Measurements from ENCODE around the gene KCNMA1.
A peak's percentile ranks its signal among the peaks of the same experiment; 100 is the strongest.

Gene KCNMA1

DNA sequence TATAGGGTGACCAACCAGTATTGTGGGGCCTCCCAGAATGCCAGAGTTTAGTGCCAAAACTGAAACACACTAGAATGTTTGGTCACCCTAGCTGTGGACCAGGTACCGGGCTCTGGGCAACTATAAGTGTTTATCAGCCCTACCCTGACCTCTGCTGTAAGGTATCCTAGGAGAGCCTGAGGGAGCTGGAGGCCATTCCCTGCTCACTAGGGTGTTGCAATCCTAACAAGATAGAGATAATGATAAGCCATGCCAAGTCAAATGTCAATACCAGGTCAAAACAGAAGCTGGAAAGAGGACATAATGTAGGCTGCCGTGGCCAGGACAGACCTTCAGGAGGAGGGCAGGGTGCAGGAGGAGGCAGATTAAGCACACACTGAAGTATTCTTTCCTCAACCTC, 151.8 kb downstream of the KCNMA1 start:
- DNase-seq (ENCODE audit: low read depth in 2 of 2) = no peak

DNA sequence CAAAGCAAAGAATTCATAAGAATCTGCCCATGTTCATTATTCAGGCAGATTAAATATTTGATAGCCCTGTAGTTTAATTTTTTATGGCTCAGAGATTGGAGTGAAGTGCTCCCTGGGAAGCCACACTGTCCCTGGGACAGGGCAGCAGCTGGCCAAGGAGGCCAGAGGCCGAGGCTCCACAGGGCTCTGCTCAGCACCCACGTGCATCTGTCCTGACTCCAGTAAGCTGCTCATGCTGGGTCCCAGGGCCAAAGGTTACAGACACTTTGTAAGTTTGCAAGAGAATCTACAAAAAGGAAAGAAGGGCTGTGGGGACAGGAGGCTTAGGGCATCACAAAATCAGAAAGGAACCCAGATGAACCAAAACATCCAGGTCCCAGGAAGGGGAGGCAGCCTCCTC, 155.5 kb downstream of the KCNMA1 start:
- no peak for DNase-seq (ENCODE audit: low read depth in 2 of 2)

DNA sequence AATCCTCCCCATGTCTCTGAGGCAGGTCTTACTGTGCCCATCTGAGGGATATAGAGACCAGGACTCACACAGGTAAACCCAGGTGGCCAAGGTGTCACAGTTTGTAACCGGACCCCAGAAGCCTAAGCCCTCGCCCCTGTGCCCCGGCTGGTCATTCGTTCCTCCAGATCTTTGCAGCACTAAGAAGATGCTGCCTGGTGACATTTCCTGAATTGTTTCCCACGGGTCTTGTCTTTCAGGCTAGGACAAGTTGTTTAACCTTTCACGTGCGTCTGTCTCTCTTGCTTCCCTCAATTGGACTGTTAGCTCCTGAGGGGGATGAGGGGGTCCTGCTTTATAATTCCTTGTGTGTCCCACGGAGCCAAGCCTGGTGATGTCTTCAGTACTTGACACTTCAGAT, 158.0 kb downstream of the KCNMA1 start:
- DNase-seq (ENCODE audit: low read depth in 2 of 2) = no peak

DNA sequence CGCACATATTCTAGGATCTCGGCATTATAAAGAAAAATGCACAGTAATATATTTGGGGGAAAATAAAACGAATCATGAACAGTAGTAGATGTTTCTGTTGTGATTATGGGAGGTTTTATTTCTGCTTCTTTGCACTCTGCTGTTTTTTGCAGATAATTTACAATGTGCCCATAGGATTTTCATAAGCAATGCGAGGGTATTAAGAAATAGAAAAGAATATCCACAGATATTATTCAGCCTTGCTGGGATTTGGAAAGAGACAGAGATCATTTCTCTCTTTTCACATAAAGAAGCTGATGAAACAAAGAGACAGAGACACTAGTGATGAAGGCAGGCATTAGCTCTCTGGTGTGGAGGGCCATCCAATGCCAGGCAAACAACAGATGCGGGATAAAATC, 158.6 kb downstream of the KCNMA1 start:
- no peak for DNase-seq (ENCODE audit: low read depth in 2 of 2)

DNA sequence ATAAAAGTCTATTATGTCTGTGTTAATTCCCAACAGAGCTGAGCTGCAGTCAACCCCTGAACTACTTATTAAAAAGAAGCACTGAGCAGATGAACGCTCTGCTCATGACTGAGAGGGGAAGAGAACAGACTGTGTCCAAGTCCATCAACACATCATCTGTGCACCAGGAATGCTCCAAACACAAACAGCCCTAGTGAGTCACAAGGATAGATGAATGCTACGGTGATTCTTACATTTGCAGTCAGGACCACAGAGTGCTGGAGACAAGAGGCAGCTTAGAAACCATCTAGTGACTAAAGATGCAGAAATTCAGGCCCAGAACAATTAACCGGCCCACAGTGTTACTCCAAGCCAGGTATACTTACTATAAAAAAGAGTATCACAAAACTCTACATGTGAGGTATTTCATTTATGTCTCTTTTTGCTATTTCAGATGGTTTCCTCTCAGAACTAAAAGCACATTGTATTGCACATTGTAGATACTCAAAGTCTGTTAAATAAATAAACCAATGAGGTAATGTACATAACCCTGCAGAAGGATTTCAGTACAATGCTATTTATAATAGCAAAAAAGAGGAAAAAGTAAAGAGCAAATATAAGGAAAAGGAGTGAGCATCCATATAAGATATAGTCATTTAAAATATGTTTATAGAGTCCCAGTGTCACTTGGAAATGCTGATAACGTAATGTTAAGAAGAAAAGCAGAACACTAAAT, 159.2 kb downstream of the KCNMA1 start:
- peak; percentile 87 to 88 for DNase-seq (ENCODE audit: low read depth in 2 of 2)

DNA sequence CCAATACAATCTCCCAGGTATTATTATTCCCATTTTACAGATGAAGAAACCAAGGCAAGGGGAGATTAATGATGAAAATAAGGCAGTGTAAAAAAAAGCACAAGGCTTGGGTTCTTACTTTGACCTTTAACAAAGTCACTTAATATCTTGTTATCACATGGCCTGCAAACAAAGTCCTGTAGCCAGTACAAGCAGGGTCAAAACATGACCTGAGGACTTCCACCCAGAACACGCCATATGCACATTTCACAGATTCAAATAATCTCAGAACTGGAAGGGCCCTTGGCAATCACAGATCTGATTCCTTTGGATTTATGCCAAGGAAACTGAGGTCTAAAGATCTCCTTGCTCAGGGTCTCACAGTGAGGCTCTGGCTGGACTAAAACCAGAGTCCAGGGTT, 162.1 kb downstream of the KCNMA1 start:
- no peak for DNase-seq (ENCODE audit: low read depth in 2 of 2)

DNA sequence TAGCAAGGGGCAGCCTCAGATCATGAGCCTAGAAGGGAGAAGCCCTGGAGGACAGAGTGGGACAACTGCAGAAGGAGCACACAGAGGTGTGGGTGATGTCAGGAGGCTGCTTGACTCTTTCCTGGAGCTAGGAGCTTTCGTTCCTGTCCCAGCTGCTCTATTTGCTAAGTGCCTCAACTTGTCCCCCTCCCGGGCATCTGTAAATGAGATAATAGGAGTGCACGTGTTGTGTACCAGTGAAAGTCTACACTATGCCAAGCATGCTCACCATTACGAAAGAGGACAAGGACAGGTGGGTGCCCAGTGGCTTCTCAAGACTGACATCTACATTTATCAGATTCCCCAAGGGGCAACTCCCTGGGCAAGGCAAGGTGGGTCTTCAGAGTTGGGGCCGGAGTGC, 162.7 kb downstream of the KCNMA1 start:
- DNase-seq (ENCODE audit: low read depth in 2 of 2) = no peak

DNA sequence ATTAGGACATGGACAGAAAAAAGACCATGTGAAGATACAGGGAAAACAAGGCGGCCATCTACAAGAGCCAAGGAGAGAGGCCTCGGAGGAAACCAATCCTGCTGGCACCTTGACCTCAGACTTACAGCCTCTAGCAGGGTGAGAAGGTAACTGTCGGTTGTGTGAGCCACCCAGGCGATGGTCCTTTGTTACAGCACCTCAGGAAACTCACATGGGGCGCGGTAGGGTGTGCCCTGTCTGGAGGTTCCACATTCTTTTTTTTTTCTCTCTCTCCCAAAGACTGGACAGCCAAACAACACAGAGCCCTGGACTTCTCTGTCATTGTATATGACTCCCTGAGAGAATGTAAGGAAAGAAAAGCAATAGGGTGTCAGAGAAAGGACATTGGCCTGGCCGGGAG, 163.2 kb downstream of the KCNMA1 start:
- no peak for DNase-seq (ENCODE audit: low read depth in 2 of 2)

DNA sequence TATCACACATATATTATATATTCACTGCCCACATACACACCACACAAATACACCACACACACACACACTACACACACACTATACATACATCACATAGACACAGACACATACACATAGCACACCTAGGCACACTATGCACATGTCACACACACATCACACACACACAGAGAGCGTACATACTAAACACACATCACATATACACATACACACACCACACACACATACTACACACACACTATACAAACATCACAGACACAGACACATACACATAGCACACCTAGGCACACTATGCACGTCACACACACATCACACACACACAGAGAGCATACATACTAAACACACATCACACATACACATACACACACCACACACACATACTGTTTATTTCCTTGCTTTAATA, 165.5 kb downstream of the KCNMA1 start:
- no peak for DNase-seq (ENCODE audit: low read depth in 2 of 2)

DNA sequence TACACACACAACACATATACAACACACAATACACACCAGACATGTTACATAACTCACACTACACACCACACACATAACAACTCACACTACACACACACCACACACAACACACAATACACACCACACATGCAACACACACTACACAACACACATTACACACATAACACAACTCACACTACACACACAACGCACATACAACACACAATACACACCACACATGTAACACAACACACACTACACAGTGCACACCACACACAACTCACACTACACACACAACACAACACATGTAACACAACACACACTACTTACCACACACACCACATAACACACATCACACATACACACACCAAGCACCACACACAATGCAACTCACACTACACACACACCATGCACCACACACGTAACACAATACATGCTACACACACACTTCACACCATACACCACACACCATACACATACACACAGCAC, 166.5 kb downstream of the KCNMA1 start:
- DNase-seq (ENCODE audit: low read depth in 2 of 2) = no peak

DNA sequence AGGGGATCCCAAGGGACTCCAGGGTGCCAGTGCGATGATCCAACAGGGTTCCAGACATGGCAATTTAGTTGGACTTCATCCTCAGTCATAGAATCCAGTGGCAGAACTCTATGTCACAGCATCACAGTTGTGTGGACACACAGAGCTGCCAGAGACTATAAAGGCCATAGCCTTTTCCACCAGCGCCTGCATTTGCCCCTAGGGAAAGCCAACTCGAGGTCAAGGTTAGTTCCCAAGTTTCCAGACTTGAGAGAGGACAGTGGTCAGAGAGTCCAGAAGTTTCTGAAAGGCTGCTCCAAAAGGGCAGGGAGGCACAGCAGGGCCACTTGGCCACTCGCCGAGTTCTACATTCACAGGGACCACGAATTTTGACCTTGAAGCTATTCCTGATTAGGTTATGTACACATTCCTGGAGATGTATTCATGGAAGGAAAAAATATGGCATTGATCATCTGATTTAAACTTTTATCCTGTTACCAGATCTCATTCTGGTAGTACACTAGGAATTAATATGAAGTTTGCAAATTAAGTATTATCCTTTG, 170.1 kb downstream of the KCNMA1 start:
- no peak for DNase-seq (ENCODE audit: low read depth in 2 of 2)

DNA sequence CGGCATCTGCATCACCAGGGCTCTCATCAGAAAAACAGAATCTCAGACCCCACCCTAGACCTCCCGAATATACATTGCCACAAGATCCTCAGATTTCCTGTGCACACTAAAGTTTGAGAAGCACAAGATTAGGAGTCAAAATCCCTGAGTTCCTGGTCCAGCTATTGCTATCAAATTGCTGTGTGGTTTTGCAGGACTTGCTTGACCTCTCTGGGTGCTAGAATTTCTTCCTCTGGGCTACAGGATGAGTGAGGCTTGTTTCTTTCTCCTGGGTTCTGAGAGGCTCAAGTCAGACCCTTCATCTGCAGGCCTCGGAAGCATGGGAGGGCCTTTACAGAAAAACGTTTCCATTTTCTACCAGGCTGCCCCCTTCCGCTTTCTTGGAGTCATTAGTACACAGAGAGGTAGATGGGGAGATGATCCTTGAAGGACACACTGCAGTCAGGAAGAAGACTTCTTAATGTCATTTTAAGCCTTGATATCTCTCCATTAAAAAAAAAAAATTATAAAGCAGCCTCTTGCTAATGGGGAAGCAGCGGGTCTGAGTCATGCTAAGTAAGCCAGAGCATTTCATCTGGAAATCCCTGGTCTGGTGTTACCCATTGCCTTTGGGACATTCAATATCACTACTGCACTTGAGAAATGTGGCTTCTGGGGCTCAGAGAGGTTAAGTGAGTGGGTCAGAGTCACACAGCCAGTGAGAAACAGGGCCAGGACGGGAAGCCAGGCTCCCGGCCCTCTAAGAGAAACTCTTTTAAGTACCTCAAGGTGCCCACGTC, 173.5 kb downstream of the KCNMA1 start:
- DNase-seq (ENCODE audit: low read depth in 2 of 2) = no peak

DNA sequence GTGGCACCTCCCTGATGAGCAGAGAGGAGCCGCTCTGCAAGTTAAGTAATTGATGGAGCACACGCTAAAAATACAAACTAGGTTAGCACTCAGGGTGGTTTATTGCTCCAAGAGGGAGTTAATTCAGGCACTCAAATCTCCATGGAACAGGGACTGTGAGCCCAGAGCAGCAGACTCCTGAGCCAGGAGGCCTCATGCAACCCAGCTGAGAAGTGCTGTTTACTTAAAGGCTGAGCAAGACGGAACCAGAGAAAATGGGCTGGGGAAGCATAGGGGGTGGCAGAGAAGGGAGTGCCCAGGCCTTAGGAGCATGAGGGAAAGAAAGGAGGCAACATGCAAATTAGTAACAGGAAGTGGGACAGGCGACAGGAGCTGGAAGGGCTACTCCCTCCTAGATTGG, 174.1 kb downstream of the KCNMA1 start:
- DNase-seq (ENCODE audit: low read depth in 2 of 2) = no peak

DNA sequence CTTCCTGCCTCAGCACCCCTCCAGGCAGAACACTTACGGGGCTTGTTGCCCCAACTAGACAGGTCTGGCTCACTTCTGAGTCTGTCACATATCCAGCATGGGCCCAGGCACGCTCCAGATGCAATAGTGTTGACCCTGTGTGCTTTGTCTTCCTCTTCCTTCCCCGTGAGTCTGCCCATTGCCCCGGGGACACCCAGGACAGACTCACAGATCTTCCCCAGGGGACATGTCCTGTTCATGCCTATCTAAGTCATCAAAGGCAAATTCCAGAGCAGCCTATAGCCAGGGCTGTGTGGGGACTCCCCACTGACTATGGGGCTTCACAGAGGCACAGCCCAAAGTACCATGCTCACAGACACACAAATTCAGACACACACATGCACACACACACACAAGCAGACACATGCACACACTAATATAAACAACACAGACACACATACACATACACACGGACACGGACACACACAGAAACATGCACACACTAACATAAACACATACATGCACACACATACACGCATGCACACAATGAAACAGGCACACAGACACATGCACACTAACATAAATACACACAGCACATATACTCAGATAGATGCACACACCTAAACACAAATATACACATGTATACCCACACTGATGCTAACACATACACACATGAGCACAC, 175.8 kb downstream of the KCNMA1 start:
- DNase-seq (ENCODE audit: low read depth in 2 of 2) = no peak

DNA sequence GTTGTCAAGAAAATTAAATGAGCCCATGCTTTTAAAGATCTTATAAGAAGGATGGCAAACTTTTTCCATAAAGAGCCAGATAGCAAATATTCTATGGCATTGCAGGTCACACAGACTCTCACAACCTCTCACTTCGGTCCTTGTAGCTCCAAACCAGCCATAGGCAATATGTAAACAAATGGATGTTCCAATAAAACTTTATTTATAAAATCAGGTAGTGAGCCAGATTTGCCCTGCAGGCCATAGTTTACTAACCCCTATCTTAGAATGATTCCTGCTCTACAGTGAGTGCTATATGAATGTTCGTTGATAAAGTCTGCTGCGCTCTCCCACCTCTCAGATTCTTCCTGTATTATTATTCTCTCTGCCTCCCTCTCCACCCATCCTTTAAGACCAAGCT, 177.7 kb downstream of the KCNMA1 start:
- no peak for DNase-seq (ENCODE audit: low read depth in 2 of 2)

DNA sequence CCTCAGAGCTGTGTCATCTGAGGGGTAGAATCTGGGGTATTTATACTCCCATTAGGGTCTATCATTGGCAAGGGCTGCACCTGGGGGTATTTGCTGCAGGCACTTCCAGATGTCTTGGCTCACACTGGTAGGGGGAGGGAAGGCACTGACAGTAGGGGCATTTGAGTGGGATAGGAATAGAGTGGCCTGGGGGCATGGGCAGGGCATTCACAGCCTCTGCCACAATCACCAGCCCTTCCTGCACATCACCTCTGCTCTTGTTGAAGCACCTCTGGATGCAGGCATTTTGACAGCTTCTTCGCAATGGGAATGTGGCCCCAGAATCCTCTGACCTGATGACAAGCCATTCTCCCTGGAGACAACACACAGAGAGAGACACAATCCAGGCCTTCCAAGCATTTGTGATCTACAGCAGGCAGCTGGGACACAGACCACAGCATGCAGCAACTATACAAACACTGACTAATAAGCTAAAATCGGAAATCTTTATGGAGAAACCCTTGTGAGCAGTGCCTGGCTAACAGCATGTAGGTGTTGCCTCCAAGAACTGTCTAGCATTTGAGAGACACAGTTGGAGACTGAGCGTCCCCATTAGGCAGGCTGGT, 178.5 kb downstream of the KCNMA1 start:
- peak; percentile 23 to 37 for DNase-seq (ENCODE audit: low read depth in 2 of 2)

DNA sequence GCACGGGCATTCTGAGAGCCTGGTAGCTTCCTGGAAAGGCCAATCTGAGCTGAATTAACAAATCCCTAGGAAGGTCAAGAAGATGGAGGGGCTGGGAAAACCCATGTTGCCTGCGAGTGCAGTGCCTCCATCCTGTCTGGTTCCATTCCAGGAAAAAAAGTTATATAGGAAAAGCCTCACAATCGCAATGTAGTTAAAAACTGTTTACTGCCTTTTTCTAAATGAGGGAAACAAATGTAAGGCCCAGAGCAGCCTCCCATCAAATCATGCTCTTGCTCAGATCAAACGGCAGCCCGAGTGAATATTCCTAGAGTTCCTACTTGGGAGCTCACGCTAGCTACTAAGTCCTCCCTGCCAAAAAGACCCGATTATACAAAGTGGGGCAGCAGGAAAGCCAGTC, 179.9 kb downstream of the KCNMA1 start:
- no peak for DNase-seq (ENCODE audit: low read depth in 2 of 2)

DNA sequence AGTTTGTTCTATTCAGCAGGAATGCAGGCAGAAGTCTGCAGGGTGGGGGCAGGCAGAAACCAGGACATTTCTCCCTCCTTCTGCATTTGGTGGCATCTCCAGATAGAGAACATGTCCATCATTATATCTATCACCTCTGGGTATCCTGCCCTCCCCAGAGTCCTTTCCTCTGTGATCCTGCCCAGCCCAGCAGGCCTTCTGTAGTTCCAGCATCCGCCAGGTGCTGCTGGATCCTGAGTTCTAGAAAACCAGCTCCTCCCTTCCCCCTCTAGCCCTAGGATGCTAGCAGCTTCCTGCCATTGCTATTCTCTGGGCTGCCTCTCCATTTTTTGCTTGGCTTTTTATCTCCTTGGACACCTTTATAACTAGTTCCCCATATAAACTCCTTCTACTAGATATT, 180.3 kb downstream of the KCNMA1 start:
- DNase-seq (ENCODE audit: low read depth in 2 of 2) = no peak

DNA sequence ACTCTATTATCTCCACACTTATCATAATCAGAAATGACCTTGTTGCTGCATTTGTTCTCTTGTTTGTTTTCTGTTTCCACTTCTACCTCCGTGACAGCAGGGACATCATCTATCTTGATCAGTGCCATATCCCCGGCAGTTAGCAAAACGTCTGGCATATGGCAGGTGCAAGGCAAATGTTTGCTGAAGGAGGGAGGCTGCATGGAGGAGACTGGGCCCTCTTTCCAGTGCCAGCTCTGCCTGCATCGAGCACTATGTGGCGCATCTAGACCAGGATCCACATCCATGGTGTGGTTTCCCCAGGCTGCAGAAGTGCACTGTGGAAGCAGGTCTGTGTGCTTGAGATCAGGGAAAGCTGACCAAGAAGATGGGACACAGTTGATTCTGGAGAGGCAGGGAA, 181.2 kb downstream of the KCNMA1 start:
- DNase-seq (ENCODE audit: low read depth in 2 of 2) = no peak

DNA sequence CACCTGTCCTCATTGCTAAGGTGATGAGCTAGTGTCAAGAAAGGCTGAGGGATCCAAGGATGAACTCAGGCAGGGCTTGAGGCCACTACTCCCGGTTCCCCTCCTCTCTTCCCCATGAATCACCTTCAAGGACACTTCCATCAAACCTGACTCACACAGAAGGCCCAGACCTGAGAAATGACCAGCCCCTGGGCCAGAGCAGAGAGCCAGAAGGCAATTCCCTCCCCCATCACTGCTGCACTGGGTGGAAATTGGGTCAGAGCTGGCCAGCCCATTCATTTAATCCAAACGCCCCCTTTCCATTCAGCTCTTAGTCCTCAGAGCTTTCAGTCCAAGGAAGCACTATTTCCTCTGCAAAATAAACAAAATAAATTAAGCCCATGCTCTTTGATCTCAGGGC, 182.0 kb downstream of the KCNMA1 start:
- DNase-seq (ENCODE audit: low read depth in 2 of 2) = no peak

DNA sequence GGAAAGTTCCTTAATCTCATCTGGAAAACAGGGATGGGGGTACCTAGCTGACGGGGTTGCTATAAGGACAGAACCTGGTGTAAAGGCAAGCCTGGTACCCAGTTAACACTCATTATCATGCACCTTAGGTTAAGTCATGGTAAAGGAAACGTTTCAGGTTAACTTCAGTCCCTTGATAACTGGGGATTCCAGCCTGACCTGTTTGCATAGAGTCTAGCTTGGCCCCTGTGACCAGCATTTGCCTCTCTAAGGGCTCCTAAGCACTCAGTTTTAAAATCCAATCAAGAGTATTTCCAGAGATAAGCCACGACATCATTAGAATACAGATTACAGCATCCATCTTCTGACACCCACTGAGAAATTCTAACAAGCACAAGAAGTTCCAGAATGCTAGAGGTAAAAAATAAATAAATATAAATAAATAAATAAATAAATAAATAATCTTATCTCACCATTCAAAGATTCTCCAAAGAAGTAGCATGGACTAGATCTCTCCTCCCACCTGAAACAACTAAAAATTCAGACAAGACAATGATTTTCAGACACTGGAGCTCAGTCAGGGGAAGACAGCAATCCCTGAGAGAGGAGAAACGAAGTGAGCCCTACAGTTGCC, 184.6 kb downstream of the KCNMA1 start:
- no peak for DNase-seq (ENCODE audit: low read depth in 2 of 2)

DNA sequence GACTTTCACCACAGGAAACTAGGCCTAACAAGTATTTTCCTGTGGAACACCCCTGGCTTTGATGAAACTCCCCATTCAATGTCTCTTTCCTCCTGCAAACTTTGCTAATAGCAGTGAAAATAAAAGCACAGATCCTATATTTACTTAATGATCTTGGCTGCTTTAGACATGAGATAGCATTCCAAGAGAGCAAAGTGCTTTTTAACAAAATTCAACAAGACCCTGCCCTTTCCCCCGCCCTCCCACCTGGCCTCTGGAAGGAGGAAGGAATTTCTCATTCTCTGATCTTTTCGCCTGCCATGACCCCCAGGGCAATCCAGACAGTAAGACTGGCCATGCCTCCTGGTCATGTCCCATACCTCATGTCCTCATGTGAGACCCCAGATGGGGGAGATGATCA, 185.7 kb downstream of the KCNMA1 start:
- no peak for DNase-seq (ENCODE audit: low read depth in 2 of 2)

Measured in fibroblast of skin of left quadriceps (primary cell).